Vagina (tissue), 2 donors: ENCODE results near the gene IL36A.

ENCODE experiments used
- POLR2A ChIP-seq, 2 donors: fragments of 450-650 bp; IDR thresholded peaks; one replicate each; pipeline ENCODE4 v1.6.1; 2017; ENCODE audit warnings: antibody characterized with exemption in 2 of 2, mild to moderate bottlenecking in 2 of 2, moderate library complexity in 2 of 2
- TF ChIP-seq, protein P1 (sequence below), 3 experiments: fragments of 450-650 bp in 2 of 3; fragments of 200-600 bp in 1 of 3; sonication (generic) in 1 of 3; IDR thresholded peaks; one replicate each; pipeline ENCODE4 v1.5.1; 2017 to 2019; ENCODE audit warnings: antibody characterized with exemption in 3 of 3, mild to moderate bottlenecking in 2 of 3, moderate library complexity in 2 of 3

DNA sequence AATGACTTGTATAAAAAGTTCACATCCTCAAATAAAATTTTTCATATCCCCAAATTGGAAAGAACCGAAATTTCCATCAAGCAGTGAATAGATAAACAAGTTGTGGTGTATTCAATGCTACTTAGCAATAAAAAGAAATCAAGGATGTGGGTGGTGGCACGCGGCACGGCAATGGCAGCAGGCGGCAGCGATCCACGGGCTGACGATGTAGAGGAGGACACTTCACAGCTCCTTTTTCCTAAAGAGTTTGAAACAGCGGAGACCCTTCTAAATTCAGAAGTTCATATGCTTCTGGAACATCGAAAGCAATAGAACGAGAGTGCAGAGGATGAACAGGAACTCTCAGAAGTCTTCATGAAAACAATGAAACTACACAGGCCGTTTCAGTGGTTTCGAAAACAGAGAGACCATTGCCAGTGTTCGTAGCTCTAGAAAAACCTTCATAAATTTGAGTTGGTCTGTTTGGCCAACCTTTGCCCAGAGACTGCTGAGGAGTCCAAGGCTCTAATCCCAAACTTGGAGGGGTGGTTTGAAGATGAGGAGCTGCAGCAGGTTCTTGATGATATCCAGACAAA lies 9.8 kb upstream of the IL36A start:
- TF ChIP-seq, protein P1, sequence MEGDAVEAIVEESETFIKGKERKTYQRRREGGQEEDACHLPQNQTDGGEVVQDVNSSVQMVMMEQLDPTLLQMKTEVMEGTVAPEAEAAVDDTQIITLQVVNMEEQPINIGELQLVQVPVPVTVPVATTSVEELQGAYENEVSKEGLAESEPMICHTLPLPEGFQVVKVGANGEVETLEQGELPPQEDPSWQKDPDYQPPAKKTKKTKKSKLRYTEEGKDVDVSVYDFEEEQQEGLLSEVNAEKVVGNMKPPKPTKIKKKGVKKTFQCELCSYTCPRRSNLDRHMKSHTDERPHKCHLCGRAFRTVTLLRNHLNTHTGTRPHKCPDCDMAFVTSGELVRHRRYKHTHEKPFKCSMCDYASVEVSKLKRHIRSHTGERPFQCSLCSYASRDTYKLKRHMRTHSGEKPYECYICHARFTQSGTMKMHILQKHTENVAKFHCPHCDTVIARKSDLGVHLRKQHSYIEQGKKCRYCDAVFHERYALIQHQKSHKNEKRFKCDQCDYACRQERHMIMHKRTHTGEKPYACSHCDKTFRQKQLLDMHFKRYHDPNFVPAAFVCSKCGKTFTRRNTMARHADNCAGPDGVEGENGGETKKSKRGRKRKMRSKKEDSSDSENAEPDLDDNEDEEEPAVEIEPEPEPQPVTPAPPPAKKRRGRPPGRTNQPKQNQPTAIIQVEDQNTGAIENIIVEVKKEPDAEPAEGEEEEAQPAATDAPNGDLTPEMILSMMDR (IDR thresholded peaks at IDR 0.05), result no peak
- TF ChIP-seq POLR2A (IDR thresholded peaks at IDR 0.05), result no peak
